GM21447 (cell line): Measurements from ENCODE around the gene FLNB.

ENCODE experiments used
- ATAC-seq: cut with Tn5 transposase; IDR thresholded peaks from one replicate; pipeline ENCODE4 v1.9.1; 2021; ENCODE audit not compliant: unreplicated experiment

The FLNB gene

DNA sequence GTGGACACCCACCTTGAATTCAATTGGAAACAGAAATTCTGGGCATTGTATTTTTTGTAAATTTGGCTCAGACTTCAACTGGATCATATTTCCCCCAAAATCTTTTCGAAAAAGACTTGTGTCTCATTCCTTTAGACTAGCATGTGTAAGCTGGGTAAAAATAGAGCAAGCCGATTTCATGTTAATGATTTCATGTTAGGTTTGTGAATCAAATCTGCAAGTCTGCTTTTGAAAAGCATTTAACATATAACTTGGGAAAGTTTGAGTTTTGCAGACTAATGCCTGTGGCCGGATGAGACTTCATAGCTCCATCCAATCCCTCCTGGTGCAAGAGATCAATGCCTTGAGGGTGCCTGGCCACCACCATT lies 64.5 kb downstream of the FLNB start:
- no peak for ATAC-seq

- peak; percentile 48 for ATAC-seq
These were observed 65.3 kb downstream of the FLNB start for GRCh38 chr3:58073301-58074108.

DNA sequence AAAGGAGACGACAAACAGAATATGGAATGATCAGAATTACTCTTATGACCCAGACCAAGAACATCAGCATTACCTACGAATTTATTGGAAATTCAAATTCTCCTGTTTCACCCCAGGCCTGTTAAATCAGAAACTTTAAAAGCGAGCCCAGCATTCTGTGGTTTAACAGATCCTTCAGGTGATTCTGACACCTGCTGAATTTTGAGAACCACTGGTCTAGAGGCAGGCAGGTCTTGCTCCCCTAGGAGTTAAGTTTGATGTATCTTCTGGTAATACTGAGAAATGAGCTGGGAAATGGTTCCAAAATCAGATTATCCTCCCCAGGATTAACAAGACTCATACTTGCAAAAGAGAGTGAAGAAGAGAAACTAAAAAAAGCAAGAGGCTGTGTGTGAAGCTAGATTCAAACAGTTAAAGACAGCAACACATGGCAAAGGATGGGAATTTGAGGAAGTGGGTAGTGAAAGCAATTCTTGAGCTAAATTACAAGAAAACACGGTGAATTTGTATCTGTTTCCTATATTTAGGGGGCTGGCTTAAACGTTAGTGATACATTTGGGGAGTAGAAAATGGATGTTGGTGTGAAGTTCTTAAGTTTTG lies 66.0 kb downstream of the FLNB start:
- peak; percentile 61 for ATAC-seq

DNA sequence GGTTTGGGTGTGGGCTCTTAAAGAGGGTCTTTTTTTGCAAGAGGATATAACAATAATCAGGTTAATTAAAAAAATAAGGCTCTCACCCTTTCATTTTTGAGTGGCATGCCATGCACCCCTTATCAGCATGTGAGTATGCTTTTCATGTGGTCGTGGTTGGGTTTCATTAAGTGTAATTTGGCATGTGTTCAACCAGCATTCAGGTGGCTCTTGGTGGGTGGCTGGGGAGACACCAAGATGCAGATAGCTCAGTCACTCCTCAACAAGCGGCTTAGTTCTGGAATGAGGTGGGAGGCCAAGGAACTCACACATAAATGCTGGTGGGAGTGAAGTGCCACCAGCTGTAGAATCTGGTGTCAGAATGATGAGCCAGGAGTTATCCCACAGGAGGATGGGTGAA lies 66.8 kb downstream of the FLNB start:
- ATAC-seq = no peak

DNA sequence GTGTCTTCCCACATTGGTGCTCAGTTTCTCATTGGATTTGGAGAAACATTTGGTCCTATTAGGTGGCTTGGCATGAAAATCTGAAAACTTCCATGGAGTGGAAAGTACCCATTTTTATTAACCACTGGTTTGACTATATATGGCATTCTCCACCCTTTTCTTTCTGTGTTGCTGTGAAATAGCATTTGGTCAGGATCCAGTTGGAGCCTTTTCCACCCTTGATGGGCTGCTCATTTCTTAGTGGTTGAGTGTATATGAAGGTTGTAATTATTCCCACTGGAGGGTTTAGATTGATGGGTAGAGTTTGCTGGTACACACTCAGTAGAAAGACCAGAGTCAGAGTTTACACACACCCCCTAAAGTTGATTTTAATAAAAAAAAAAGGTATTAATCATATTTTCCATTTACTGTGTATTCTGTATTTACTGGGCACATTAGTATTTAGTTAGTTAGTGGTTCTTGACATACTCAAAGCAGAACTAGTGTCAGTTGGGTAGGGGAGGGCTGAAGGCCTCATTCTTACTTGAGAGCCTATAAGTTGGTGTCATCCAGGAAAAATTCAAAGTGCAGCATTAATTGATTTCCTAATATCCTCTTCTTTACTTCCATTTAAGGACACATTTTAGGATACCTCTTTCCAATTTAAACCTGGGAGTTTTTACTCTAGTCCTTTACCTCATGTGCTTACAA lies 69.5 kb downstream of the FLNB start:
- no peak for ATAC-seq

- no peak for ATAC-seq
These were observed 70.4 kb downstream of the FLNB start for GRCh38 chr3:58078610-58079009.

DNA sequence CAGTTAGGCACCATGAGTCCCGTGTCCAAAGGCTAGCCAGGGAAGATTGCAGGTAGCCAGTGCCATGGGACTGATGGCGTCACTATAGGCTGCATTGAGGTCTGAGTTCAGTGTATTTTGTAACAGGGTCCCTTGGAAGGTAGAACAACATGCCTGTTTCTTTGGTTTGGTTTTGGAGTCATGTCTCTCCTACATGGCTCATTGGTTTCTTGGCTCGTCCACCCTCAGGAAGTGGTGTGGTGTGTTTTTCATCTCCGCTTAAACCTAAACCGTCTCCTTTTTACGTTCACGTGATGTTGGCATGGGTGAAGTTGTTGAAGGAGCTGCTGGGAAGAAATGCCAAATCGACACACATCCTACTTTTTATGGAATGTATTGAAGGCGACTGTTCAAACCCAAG lies 71.6 kb downstream of the FLNB start:
- ATAC-seq = no peak

DNA sequence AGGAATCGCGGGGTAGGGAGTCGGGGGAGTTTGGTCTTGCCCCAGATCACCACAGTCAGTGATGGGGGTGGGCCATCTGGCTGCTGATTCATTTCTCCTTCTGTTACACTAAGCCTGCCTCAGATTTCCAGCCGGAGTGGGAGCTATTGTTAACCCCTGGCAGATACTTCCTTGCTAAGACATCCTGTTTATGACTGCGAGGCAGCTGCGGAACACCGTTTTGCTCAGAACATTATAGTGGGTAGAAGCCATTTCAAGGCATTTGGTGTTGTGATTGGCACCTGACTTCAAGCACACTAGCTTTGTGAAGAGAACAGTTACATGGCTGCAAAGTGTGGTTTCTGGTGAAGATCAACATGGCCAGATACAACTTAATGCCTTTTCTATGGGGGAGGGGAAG lies 73.8 kb downstream of the FLNB start:
- no peak for ATAC-seq

DNA sequence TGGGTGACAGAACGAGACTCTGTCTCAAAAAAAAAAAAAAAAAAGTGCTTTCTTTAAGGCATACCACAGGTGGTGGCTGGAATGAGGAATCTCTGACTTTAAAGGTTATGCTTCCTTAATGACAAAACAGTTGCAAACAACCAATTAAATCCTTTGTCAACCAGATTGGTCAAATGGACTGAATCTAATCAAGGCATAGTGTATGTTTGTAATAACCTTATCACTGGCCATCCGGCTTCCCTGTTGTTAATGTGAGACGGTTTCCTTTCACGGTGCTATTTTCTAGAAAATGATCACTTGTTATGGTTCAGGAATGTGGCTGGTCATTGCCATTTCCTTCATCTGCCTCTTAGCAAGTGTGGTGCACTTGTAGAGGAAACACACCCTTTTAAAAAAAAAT lies 75.9 kb downstream of the FLNB start:
- no peak for ATAC-seq

DNA sequence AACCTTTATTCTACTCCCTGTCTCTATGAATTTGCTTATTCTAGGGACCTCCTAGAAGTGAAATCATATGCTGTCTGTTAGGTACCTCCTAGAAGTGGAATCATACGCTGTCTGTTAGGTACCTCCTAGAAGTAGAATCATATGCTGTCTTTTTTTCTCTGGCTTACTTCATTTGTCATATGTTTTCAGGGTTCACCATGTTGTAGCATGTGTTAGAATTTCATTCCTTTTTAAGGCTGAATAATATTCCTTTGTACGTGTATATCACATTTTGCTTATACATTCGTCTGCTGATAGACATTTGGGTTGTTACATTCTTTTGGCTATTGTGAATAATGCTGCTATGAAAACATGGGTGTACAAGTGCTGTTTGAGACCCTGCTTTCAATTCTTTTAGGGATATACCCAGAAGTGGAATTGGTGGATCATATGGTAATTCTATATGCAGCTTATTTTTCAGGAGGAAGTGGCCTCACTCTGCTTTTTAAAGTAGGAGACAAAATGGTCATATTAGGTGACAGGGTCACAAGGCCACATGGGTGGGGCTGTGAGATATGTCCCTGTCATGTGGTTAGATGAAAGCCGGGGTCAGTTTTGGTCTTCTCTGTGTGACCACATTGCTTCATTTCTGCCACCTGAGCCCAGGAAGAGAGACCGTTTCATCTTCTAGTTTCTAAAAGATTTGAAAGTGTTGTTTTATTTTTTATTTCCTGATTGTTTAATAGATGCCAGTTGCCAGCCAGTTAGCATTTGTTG lies 76.7 kb downstream of the FLNB start:
- ATAC-seq = peak; percentile 93

DNA sequence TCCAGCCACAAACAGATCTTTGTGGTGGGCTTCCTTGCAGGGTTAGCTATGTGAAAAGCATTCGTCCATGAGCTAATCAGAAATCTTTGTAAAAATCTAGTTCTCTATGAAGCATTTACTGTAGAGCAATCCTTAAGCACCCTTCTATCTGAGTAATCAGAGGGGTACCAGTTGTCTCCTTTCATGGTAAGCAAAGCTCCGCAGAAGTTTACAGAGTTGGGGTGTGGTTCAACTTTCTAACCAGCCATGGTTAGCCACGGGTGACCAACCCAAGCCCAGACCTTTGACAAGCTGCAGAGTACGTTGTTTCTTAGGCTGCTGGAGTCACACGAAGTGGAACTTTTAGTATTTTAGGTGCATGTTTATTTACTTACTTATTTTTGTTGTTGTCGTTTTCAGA lies 77.4 kb downstream of the FLNB start:
- peak; percentile 50 for ATAC-seq

GRCh38 chr3:58088501-58088900 lies 80.3 kb downstream of the FLNB start:
- no peak for ATAC-seq

DNA sequence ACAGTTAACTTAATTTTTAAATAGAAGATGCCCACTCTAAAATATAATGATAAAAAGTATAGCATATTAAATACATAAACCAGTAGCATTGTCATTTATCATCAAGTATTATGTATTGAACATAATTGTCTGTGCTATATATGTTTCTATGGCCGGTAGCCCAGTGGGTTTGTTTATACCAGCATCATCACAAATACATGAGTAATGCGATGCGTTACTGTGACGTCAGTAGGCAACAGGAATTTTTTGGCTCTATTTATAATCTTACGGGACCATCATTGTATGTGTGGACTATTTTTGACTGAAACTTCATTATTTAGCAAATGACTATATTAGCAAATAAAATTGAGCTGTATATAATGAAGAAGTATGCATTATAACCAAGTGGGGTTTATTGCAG lies 82.1 kb downstream of the FLNB start:
- ATAC-seq = no peak

DNA sequence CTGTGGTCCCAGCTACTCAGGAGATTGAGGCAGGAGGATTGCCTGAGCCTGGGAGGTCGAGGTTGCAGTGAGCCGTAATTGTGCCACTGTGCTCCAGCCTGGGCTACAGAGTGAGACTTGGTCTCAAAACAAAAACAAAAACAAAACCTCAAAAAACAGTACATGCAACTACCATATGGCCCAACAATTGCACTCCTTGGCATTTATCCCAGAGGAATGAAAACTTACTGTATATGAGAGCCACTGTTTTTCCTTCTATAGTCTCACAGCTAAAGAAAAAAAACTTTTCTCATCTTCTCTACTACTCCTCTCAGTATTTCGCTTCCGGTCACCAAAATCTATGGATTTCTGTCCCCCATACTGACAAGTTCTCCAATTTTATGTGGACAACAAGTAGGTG lies 84.3 kb downstream of the FLNB start:
- ATAC-seq = no peak

DNA sequence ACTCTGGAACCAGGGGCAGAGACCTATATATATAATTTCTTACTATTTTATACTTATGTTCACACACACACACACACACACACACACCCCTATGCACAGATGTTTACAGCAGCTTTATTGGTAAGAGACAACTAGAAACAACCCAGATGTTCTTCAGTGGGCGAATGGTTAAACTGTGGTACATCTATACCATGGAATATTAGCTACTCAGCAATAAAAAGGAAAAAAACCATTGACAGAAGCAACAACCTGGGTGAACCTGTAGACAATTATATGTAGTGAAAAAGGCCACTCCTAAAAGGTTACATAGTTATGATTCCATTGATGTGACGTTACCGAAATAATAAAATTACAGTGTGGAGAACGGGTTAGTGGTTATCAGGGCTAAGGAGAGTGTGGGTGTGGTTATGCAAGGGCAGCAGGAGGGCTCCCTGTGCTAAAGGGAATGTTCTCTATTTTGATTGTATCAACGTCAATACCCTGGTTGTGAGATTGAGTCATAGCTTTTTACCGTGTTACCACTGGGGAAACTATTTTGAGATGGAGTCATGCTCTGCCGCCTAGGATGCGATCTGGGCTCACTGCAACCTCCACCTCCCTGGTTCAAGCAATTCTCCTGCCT lies 85.5 kb downstream of the FLNB start:
- no peak for ATAC-seq

- no peak for ATAC-seq
These were observed 86.4 kb downstream of the FLNB start for GRCh38 chr3:58094657-58095056.

- ATAC-seq = no peak
These were observed 87.4 kb downstream of the FLNB start for GRCh38 chr3:58095603-58096138.

DNA sequence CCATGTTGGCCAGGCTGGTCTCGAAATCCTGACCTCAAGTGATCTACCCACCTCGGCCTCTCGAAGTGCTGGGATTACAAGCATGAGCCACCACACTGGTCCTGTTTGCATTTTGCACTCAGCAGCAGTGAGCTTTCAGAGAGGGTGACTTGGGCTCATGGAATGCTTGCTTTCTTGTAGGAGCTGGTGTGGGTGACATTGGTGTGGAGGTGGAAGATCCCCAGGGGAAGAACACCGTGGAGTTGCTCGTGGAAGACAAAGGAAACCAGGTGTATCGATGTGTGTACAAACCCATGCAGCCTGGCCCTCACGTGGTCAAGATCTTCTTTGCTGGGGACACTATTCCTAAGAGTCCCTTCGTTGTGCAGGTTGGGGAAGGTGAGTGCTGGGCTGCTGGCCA lies 90.3 kb downstream of the FLNB start:
- ATAC-seq = no peak

GRCh38 chr3:58099865-58100264 lies 91.6 kb downstream of the FLNB start:
- ATAC-seq = no peak

DNA sequence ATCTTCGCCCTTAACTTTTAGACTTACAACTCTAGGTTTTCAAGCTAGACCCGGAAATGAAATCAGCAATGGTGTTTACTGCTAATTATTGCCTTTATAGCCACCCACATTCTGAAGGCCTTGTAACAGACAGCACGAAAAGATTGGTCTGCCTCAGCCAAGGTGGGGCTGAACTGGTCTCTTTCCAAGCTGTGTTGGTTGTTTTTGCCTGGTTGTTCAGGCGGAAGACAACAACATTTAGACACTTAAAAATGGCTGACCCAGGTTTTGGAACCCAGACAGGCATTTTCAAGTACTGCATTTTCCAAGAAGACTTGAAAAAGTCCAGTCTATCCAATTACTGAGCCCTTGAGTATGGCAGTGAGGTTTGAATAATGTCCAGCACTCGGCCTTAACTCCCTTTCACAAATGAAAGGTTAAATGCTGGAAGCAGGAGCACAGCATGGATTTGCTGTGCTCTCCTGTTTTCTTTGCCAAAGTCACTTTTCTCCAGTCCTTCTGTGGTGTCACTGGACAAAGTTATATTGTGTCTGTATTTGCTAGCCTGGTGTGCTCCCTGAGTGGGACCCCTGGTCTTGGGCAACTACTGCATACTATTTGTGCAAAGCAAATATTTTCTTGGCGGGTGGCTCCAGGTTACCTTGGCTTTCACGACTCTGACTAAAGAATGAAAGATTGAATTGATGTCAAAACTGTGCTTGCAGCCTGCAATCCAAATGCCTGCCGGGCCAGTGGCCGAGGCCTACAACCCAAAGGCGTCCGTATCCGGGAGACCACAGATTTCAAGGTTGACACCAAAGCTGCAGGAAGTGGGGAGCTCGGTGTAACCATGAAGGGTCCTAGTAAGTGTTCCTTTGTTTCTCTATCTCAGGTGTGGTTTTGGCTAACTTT lies 93.5 kb downstream of the FLNB start:
- ATAC-seq = no peak
